Urothelium cell line (cell line): ENCODE data around the gene SERPINI1.
A peak's percentile ranks its signal among the peaks of the same experiment; 100 is the strongest.

Experiments used
- DNase-seq: peaks from one replicate; pipeline ENCODE4 v3.0.0; 2011; ENCODE audit warnings: low spot score, mixed read lengths
- FAIRE-seq: peaks from 2 replicates; lab custom pipeline; 2011; peaks lifted over from hg19 to GRCh38; lab: Jason Lieb, UNC

The SERPINI1 gene

GRCh38 chr3:167843886-167844285, 108.4 kb downstream of the SERPINI1 start:
- no peak for DNase-seq

GRCh38 chr3:167844528-167844927, 109.0 kb downstream of the SERPINI1 start:
- DNase-seq (no peak), FAIRE-seq (no peak)

More at GRCh38 chr3:167843886-167844285, 108.4 kb downstream of the SERPINI1 start:
- no peak for FAIRE-seq

GRCh38 chr3:167851171-167851570, 115.7 kb downstream of the SERPINI1 start:
- FAIRE-seq: no peak
- DNase-seq: no peak

- DNase-seq (no peak), FAIRE-seq (no peak)
These were observed 116.2 kb downstream of the SERPINI1 start for GRCh38 chr3:167851749-167852148.

DNA sequence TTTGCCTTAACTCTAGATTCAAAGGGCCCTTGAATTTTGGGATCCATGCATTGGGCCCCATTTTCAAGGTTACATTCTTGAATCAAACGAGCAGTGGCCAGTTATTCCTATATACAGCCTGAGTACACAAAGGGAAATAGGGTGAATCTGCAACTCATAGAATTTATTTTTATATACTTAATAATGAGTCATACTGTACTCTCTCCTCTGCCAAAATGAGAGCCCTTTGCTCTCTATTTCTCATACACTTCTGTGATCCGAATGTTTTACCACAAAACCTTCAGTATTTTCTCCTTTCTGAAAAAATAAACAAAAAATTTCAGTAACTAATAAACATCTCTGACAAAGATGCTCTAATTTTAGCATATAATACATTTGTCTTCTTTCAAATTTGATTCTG, 116.7 kb downstream of the SERPINI1 start:
- DNase-seq (no peak), FAIRE-seq (no peak)

DNA sequence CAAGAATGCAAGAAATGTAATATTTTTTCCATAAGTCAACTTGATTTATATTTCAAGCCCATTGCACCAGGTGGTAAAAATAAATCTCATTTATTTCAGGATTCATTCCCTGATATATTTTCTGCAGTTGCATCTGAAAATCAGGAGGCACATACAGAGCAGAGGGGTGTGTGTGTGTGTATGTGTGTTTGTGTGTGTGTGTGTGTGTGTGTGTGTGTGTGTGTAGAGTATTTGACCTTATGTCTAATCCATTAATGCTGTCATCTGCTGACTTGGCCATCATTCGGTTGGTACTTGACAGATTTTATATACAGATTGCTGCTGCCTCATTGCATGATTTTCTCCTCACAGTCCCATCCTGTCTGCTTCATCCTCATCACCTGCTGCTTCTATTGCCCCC, 118.5 kb downstream of the SERPINI1 start:
- no peak for DNase-seq
- no peak for FAIRE-seq

GRCh38 chr3:167854846-167855245, 119.3 kb downstream of the SERPINI1 start:
- no peak for FAIRE-seq
- DNase-seq: no peak

DNA sequence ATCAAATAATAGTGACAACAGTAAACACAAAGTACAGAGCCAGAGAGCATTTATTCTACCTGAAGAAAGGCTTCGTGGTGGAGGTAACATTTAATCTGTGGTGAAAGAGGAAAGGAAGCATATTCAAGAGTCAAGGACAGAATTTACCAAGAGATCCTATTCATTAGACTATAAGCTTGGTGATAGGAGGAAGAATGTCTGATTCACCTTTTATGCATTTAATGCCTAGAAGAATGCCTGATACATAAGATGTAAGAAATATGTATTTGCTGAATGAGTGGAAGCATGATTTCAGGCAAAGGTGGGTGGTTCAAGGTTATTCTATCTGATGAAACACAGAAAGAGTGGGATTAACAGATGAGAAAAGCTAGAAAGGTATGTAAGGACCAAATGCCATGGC, 119.8 kb downstream of the SERPINI1 start:
- FAIRE-seq (no peak), DNase-seq (no peak)

- FAIRE-seq (no peak), DNase-seq (no peak)
These were observed 123.3 kb downstream of the SERPINI1 start for GRCh38 chr3:167858865-167859264.

- FAIRE-seq: peak; percentile 86
- no peak for DNase-seq
These were observed 124.1 kb downstream of the SERPINI1 start for GRCh38 chr3:167859610-167860009.

DNA sequence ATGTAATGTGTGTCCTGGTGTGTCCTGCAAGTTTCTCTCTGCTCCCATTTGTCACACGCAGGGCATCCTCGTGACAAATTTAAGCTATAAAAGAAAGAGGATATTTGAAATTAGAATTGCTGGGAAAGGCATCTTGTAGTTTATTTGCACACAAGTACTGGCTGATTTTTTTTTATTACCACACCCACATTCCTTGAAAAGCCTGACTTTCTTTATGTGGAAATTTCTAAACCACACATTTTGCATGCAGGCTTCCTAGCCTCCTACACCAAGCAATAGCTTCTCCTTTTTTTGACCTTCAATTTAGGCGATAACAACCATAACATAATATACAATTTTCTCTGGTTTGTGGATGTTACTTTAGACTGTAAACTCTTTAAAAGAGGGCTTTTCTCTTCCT, 126.1 kb downstream of the SERPINI1 start:
- DNase-seq (no peak), FAIRE-seq (no peak)

- FAIRE-seq: no peak
These were observed 126.7 kb downstream of the SERPINI1 start for GRCh38 chr3:167862104-167862730.

GRCh38 chr3:167863811-167864551, 128.5 kb downstream of the SERPINI1 start:
- DNase-seq (no peak), FAIRE-seq (no peak)

More at GRCh38 chr3:167862104-167862730, 126.7 kb downstream of the SERPINI1 start:
- DNase-seq: no peak

DNA sequence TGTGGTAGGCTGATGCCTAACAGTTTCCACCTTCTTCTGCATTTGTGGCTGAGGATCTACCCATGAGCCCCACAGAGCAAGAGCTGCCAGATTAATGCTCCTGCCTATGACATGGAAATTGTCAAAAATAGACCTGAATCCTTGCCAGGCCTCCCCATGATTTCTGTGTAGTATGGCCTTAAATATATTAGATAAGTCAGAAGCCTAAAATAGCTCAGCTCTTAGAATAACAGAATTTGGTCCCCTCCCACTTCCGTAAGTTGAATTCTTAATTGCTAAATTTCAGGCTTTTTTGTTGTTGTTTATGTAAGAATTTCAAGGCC, 129.0 kb downstream of the SERPINI1 start:
- FAIRE-seq (no peak), DNase-seq (no peak)

DNA sequence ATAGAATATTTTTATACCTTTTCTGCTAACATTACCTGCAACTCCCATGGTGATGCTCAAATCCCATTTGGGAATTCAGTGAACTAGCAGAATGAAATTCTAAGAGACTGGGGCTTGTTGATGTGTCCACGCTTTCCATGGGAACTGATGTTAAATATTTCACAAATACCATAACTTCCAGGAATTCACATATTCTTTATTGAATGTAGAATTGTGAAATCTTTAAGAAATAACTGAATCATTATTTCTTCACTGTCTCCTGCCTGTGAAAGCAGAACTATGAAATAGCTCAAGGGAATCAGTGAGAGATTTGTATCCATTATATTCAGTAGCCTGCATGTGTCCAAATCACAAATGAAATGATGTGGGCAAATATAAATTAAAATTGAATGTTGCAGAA, 130.8 kb downstream of the SERPINI1 start:
- DNase-seq (no peak), FAIRE-seq (no peak)

DNA sequence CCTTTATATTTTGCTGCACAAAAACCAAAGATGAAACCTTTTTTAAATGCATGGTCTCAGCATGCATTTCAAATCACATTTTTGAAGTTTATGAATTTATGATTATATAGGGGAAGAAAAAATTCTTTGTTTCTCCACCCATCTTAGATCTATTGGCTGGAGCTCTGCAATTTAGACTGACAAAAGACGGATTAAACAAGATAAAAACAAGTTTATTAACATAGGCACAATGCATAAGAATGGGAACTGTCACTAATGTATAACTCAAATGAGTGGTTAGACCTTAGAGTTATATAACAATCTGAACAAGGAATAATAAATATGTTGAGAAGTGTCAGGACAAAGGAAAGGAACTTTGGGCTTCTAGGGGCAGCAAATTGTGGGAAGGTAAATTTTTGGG, 132.5 kb downstream of the SERPINI1 start:
- FAIRE-seq (no peak), DNase-seq (no peak)

- FAIRE-seq (no peak), DNase-seq (no peak)
These were observed 134.7 kb downstream of the SERPINI1 start for GRCh38 chr3:167870181-167870580.

DNA sequence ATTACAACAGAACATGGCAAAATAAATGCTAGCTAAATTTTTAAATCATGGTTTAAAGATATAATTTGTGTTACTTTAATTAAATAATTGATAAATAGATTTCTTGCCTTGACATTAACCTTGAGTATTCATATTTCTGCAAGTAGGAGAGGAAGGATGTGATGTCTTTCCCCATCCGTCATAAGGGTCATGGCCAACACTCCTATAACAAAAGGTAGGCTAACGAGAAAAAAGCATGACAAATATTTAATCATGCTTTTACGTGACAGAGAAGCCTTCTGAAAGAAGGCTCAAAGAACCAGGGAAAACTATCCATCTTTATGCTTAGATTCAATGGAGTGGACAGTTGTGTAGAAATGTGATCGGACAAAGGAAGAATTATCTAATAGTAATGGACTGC, 135.2 kb downstream of the SERPINI1 start:
- FAIRE-seq (no peak), DNase-seq (no peak)

GRCh38 chr3:167872032-167872431, 136.5 kb downstream of the SERPINI1 start:
- DNase-seq (no peak), FAIRE-seq (no peak)

DNA sequence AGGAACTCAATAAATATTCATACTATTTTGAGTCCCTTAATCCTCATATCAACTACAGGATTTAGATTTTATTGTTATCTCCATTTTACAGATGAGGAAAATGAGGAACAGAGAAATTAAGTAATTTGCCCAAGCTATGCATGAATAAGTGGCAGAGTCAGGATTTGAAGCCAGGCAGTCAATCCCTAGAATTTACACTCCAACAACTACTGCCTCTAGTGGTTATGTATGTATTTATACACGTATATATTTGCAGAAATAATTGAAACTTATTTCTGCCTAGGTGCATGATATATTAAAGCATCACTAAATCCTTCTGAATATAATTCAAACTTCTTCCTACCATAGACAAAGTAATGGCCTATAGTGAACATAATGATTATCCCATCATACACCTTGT, 137.4 kb downstream of the SERPINI1 start:
- FAIRE-seq (no peak), DNase-seq (no peak)

DNA sequence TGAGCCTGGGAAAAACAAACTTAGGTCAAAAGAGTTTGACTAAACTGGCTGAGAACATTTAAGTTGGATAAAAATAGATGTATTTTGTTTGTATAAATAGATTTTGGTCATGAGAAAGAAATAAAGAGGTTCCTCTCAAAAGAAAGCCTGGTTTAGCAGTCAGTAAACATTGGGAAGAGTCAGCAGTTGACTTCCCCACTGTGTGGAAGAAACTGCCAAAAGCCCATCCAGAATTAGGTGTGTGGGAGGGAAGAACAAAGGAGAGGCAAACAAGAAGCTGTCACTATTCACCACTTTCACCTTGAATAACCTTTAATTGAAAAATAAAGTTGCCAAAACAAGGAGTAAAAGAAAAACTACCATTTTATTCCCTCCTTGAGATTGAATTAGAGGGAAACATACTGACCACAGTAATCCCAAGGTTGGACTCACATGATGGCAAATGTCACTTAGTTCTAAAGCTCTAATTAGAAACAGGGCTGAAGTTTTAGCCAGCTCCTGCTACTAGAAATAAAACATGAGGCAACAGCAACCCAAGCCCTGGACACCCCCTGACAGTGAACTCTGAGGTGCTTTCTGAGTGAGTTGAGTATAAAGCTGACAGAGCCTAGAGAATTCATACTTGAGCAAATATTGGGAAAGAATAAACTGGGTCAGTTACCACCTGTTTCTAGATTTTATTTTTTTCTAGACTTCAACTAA, 139.3 kb downstream of the SERPINI1 start:
- FAIRE-seq: no peak
- DNase-seq: no peak
